Upper lobe of left lung (tissue), 6 donors: ENCODE data around the gene JAM3. TPM values are rescaled to one million over a fixed set of nuclear protein-coding genes. Genes with fewer than 3 reads are reported as not detected.

ENCODE experiments used
- ATAC-seq, 2 donors: fragments of 200-7000 bp; cut with Tn5 transposase; one replicate each; pipeline ENCODE4 v1.9.1; 2022; ENCODE audit warnings: mild to moderate bottlenecking in 2 of 2, moderate library complexity in 2 of 2; ENCODE audit not compliant: low FRiP score in 2 of 2
- DNase-seq, 2 donors: peaks; one replicate each; pipeline ENCODE4 v3.0.0-alpha.2; 2019 to 2020
- H3K27ac ChIP-seq, 4 donors: fragments of 200-600 bp; sonication (generic); one replicate each; pipeline ENCODE4 v1.5.1; 2016 to 2019
- H3K27me3 ChIP-seq, 4 donors: fragments of 200-600 bp; sonication (generic); one replicate each; pipeline ENCODE4 v1.5.1; 2017 to 2019
- H3K36me3 ChIP-seq, 4 donors: fragments of 200-600 bp; sonication (generic); one replicate each; pipeline ENCODE4 v1.5.1; 2016 to 2019
- H3K4me1 ChIP-seq, 4 donors: fragments of 200-600 bp; sonication (generic); one replicate each; pipeline ENCODE4 v1.5.1; 2018 to 2019
- H3K4me3 ChIP-seq, 4 donors: fragments of 200-600 bp; sonication (generic); one replicate each; pipeline ENCODE4 v1.5.1; 2017 to 2019; ENCODE audit warnings: mild to moderate bottlenecking in 2 of 4, moderate library complexity in 1 of 4
- H3K9me3 ChIP-seq, 4 donors: fragments of 200-600 bp; sonication (generic); one replicate each; pipeline ENCODE4 v1.5.1; 2018 to 2019
- CTCF ChIP-seq, 6 experiments: fragments of 450-650 bp in 4 of 6; fragments of 200-600 bp in 2 of 6; sonication (generic) in 2 of 6; IDR thresholded peaks; one replicate each; pipeline ENCODE4 v1.5.1; 2016 to 2019; ENCODE audit warnings: antibody characterized with exemption in 6 of 6
- EP300 ChIP-seq, 4 donors: sonication (generic); formaldehyde crosslinking; IDR thresholded peaks; one replicate each; pipeline ENCODE4 v1.5.1; 2017; ENCODE audit warnings: antibody characterized with exemption in 4 of 4, control low read depth in 2 of 4
- POLR2A ChIP-seq, 4 donors: fragments of 450-650 bp; IDR thresholded peaks; one replicate each; pipeline ENCODE4 v1.5.1; 2016 to 2017; ENCODE audit warnings: antibody characterized with exemption in 4 of 4, mild to moderate bottlenecking in 2 of 4
- POLR2AphosphoS5 ChIP-seq, 2 donors: sonication (generic); formaldehyde crosslinking; IDR thresholded peaks; one replicate each; pipeline ENCODE4 v1.5.1; 2017; ENCODE audit warnings: antibody characterized with exemption in 2 of 2
- WGBS, 2 donors: methylation state at CpG; one replicate each; pipeline ENCODE4 v1.1.5; 2017 to 2018; 5-methylcytosine and 5-hydroxymethylcytosine counted together
- total RNA-seq, 6 donors: library from RNA; depleted of rRNA in 4 of 6; stranded (reverse); fragments of >200 nt in 4 of 6; gene quantifications; one replicate each; pipeline versions ENCODE4 v1.1.0 to v1.2.1, GENCODE V29; 2016 to 2021
- donor health status: DM: no; HTN: no; CAD: no; lungs with moderate emphysema.
- donor health status: DM: no; HTN: yes; CAD: no; lungs with severe emphysema.

The JAM3 gene
- total RNA-seq, 6 donors from 2014 or later = 8.4 to 36.6 (median 18.6) TPM

- TF ChIP-seq CTCF (IDR thresholded peaks at IDR 0.05) = no peak
- no peak for TF ChIP-seq POLR2AphosphoS5 (IDR thresholded peaks at IDR 0.05)
- no peak for TF ChIP-seq POLR2A (IDR thresholded peaks at IDR 0.05)
- no peak for TF ChIP-seq EP300 (IDR thresholded peaks at IDR 0.05)
Measured at GRCh38 chr11:134132808-134133207, 63.9 kb downstream of the JAM3 start.

GRCh38 chr11:134134167-134134566 is 65.3 kb downstream of the JAM3 start:
- Histone ChIP-seq H3K27me3 (no peaks in the 10 kb centered on the region), H3K36me3 (no peaks in the 10 kb centered on the region), H3K9me3 (peaks cover 5 to 13% (median 8%) of the 10 kb centered on the region in 4 donors), H3K4me3 (no peak overlapping the region), H3K4me1 (peaks cover 0 to under 1% (median 0%) of the 10 kb centered on the region in 4 donors), H3K27ac (no peak overlapping the region)
- TF ChIP-seq EP300 (IDR thresholded peaks at IDR 0.05) (no peak), CTCF (IDR thresholded peaks at IDR 0.05) (no peak), POLR2A (IDR thresholded peaks at IDR 0.05) (no peak), POLR2AphosphoS5 (IDR thresholded peaks at IDR 0.05) (no peak)
- no peak for ATAC-seq
- DNase-seq = no peak
- 89% methylated on average over 1 of the region's 1 CpG for WGBS, 2 donors

More at GRCh38 chr11:134132808-134133207, 63.9 kb downstream of the JAM3 start:
- no peak overlapping the region for H3K27ac ChIP-seq
- H3K9me3 ChIP-seq = peaks cover 5 to 13% (median 8%) of the 10 kb centered on the region in 4 donors
- no peak for DNase-seq
- H3K36me3 ChIP-seq = no peaks in the 10 kb centered on the region
- no peak for ATAC-seq
- H3K4me1 ChIP-seq = no peaks in the 10 kb centered on the region
- H3K4me3 ChIP-seq = no peak overlapping the region
- no peaks in the 10 kb centered on the region for H3K27me3 ChIP-seq

GRCh38 chr11:134138376-134138775 is 69.5 kb downstream of the JAM3 start:
- ATAC-seq (no peak), DNase-seq (no peak)
- Histone ChIP-seq H3K4me1 (peaks cover 0 to 6% (median 5%) of the 10 kb centered on the region in 4 donors), H3K36me3 (peaks cover 0 to 9% (median 0%) of the 10 kb centered on the region in 4 donors), H3K27me3 (no peaks in the 10 kb centered on the region), H3K9me3 (no peaks in the 10 kb centered on the region), H3K4me3 (no peak overlapping the region), H3K27ac (no peak overlapping the region)
- no peak for TF ChIP-seq CTCF (IDR thresholded peaks at IDR 0.05)
- TF ChIP-seq EP300 (IDR thresholded peaks at IDR 0.05) = no peak
- no peak for TF ChIP-seq POLR2AphosphoS5 (IDR thresholded peaks at IDR 0.05)
- no peak for TF ChIP-seq POLR2A (IDR thresholded peaks at IDR 0.05)
- 84 to 88% methylated on average over 9 of the region's 9 CpGs for WGBS, 2 donors

GRCh38 chr11:134139303-134139872 is 70.5 kb downstream of the JAM3 start:
- Histone ChIP-seq H3K4me1 (peaks cover 0 to 6% (median 5%) of the 10 kb centered on the region in 4 donors), H3K27me3 (no peaks in the 10 kb centered on the region), H3K9me3 (no peaks in the 10 kb centered on the region), H3K36me3 (peaks cover 0 to 9% (median 0%) of the 10 kb centered on the region in 4 donors), H3K4me3 (no peak overlapping the region), H3K27ac (peak overlapping the region in 2 of 4 donors; percentile 23 to 54)
- 67 to 70% methylated on average over 12 of the region's 12 CpGs for WGBS, 2 donors
- TF ChIP-seq POLR2A (IDR thresholded peaks at IDR 0.05) (no peak), EP300 (IDR thresholded peaks at IDR 0.05) (no peak), POLR2AphosphoS5 (IDR thresholded peaks at IDR 0.05) (no peak), CTCF (IDR thresholded peaks at IDR 0.05) (no peak)
- ATAC-seq (no peak), DNase-seq (no peak)

- Histone ChIP-seq H3K4me1 (peaks cover 0 to 6% (median 5%) of the 10 kb centered on the region in 4 donors), H3K27me3 (no peaks in the 10 kb centered on the region), H3K27ac (peak overlapping the region in 2 of 4 donors; percentile 23 to 54), H3K4me3 (no peak overlapping the region), H3K36me3 (peaks cover 0 to 9% (median 0%) of the 10 kb centered on the region in 4 donors), H3K9me3 (no peaks in the 10 kb centered on the region)
- WGBS, 2 donors = 50 to 53% methylated on average over 10 of the region's 10 CpGs
- TF ChIP-seq POLR2A (IDR thresholded peaks at IDR 0.05) (no peak), EP300 (IDR thresholded peaks at IDR 0.05) (no peak), CTCF (IDR thresholded peaks at IDR 0.05) (peak; percentile 66 to 85 (median 76)), POLR2AphosphoS5 (IDR thresholded peaks at IDR 0.05) (no peak)
- ATAC-seq (peak; percentile 81 to 89), DNase-seq (peak in 1 of 2 donors; percentile 25)
Measured at GRCh38 chr11:134139873-134140331, 71.0 kb downstream of the JAM3 start.
